Kidney (tissue), 14 donors: ENCODE results near the gene DIPK1A. TPM values are rescaled to one million over a fixed set of nuclear protein-coding genes. Genes with fewer than 3 reads are reported as not detected.

Source experiments
- DNase-seq, 5 donors: peaks; one replicate each; pipeline ENCODE4 v3.0.0-alpha.2; 2013 to 2020
- FAIRE-seq: peaks from 2 replicates; lab custom pipeline; 2012; peaks lifted over from hg19 to GRCh38; lab: Jason Lieb, UNC
- H3K27ac ChIP-seq, 2 donors: one replicate each; pipeline ENCODE4 v1.7.0; 2013; ENCODE audit warnings: low read depth in 2 of 2, low read length in 2 of 2, inconsistent platforms in 1 of 2
- H3K27me3 ChIP-seq: one replicate; pipeline ENCODE4 v1.7.1; 2013; ENCODE audit warnings: low read length, inconsistent platforms; ENCODE audit not compliant: control insufficient read depth, insufficient read depth
- H3K36me3 ChIP-seq, 3 donors: one replicate each; pipeline versions ENCODE4 v1.7.0 to v1.7.1; 2013; ENCODE audit warnings: low read length in 3 of 3, control low read depth in 1 of 3, inconsistent platforms in 1 of 3; ENCODE audit not compliant: insufficient read depth in 3 of 3, control insufficient read depth in 2 of 3
- H3K4me1 ChIP-seq, 3 donors: one replicate each; pipeline versions ENCODE4 v1.7.0 to v1.7.1; 2013; ENCODE audit warnings: low read length in 3 of 3, inconsistent platforms in 1 of 3, low read depth in 1 of 3; ENCODE audit not compliant: control insufficient read depth in 2 of 3, insufficient read depth in 2 of 3
- H3K4me3 ChIP-seq, 3 donors: one replicate each; pipeline versions ENCODE4 v1.7.0 to v1.8.1; 2013; ENCODE audit warnings: low read length in 3 of 3, control low read depth in 1 of 3, inconsistent platforms in 1 of 3
- H3K9ac ChIP-seq, 3 donors: one replicate each; pipeline versions ENCODE4 v1.7.0 to v1.7.1; 2013; ENCODE audit warnings: low read length in 3 of 3, control low read depth in 1 of 3, inconsistent platforms in 1 of 3
- H3K9me3 ChIP-seq, 3 donors: one replicate each; pipeline versions ENCODE4 v1.7.0 to v1.7.1; 2013; ENCODE audit warnings: low read length in 3 of 3, control low read depth in 1 of 3, inconsistent platforms in 1 of 3; ENCODE audit not compliant: control insufficient read depth in 2 of 3, insufficient read depth in 1 of 3
- CTCF ChIP-seq: IDR thresholded peaks from 3 replicates; pipeline ENCODE4 v1.5.1; 2012; ENCODE audit warnings: mild to moderate bottlenecking, moderate library complexity, borderline replicate concordance; ENCODE audit not compliant: insufficient read depth; ENCODE audit errors: extremely low read depth
- intact Hi-C: fragments of 100-400 bp; cut with DNase I; formaldehyde crosslinking; loops from one replicate; pipeline ENCODE4 v1.11.1; 2022
- polyA plus RNA-seq: library from polyadenylated mRNA; stranded (reverse); fragments of 350-450 nt; fragmentation: Illumina TruSeq; extraction: RNeasy Lipid Tissue Mini Kit (QIAGEN cat#74804); gene quantifications from one replicate; pipeline ENCODE4 v1.2.3, GENCODE V29; 2014; ENCODE audit warnings: low read depth, low replicate concordance; ENCODE audit not compliant: insufficient read depth
- total RNA-seq: library from RNA; stranded (reverse); fragmentation: NEBNext Ultra II Directional; extraction: Animal tissue kit (Norgen Biotek cat#: 25700); gene quantifications from one replicate; pipeline ENCODE4 v1.2.1, GENCODE V29; 2021
- donor health status: control.
- donor health status: control.
- donor health status: control.
- donor health status: control.
- donor health status: control.
- donor health status: DM: yes; HTN: yes; CAD: no.
- donor health status: Normal renal cell carcinoma (clear cell type).

DIPK1A gene
- total and polyA plus RNA-seq, 2 donors from 2014 or later, result 4.0 to 6.1 TPM

DNA sequence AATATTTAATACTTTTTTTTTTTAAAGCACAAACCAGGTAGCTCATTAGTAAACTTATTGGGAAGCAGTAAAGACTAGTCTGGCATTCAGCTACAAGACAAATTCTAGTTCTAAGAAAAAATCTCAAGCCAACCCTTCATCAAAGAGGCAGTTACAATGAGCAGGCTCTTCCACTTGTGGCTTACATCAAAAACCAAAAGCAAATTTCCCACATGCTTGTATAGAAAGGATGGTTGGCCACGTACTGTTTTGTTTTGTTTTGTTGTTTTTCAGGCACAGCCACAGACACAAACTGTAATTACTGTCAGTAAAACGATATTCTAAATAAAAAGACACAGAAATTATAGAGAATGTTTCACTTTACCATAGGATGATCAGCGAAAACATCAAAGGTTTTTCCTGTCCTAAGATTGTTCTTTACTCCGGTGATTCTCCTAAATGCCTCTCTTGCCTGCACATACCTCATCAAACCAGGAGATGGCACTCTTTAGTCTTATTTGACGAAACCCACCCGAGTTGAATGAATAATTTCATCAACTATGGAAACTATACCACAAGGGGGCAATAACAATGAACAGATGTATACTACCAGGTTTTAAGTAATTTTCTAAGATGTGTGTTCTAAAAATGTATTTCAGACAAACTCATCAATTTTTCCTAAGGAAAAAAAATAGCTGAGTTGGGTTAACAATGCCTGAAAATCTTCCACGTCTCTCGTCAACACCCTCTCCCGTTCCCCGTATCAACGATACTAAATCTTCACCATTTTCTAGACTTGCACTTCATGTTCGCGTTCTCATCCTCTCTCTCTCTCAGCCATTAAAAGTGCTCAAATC, 102.5 kb downstream of the DIPK1A start:
- Histone ChIP-seq H3K4me3 (peak overlapping the region; percentile 32 to 67 (median 52)), H3K27ac (no peak overlapping the region), H3K4me1 (peaks cover 0 to 3% (median 0%) of the 10 kb centered on the region in 3 donors), H3K27me3 (no peaks in the 10 kb centered on the region), H3K9ac (no peak overlapping the region), H3K9me3 (no peaks in the 10 kb centered on the region), H3K36me3 (no peaks in the 10 kb centered on the region)
- DNase-seq (peak in 4 of 5 donors; percentile 53 to 92 (median 74)), FAIRE-seq (peak; percentile 99)
- peak; percentile 97 for TF ChIP-seq CTCF
- intact Hi-C loops, result no loop called here

- intact Hi-C loops, result no loop called here
- DNase-seq, result no peak
- Histone ChIP-seq H3K9me3 (no peaks in the 10 kb centered on the region), H3K36me3 (no peaks in the 10 kb centered on the region), H3K27ac (no peak overlapping the region), H3K27me3 (no peaks in the 10 kb centered on the region), H3K4me1 (peaks cover 0 to 3% (median 0%) of the 10 kb centered on the region in 3 donors), H3K4me3 (no peak overlapping the region), H3K9ac (no peak overlapping the region)
- no peak for TF ChIP-seq CTCF
- no peak for FAIRE-seq
Measured at GRCh38 chr1:92857817-92858216, 103.4 kb downstream of the DIPK1A start.

DNA sequence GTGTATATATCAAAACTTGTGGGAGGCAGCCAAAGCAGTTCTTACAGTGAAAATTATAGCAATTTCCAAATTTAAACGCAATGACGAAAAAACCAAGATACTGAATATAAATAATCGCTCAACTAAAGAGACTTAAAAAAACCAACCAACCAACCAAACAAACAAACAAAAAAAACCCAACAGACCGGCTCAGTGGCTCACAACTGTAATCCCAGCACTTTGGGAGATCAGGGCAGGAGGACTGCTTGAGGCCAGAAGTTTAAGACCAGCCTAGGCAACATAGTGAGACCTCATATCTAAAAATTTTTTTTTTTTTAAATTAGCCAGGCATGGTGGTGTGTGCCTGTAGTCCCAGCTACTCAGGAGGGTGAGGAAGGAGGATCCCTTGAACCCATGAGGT, 106.0 kb downstream of the DIPK1A start:
- intact Hi-C loops, result no loop called here
- H3K4me1 ChIP-seq, result peaks cover 0 to 3% (median 0%) of the 10 kb centered on the region in 3 donors
- no peaks in the 10 kb centered on the region for H3K27me3 ChIP-seq
- no peak overlapping the region for H3K27ac ChIP-seq
- no peaks in the 10 kb centered on the region for H3K9me3 ChIP-seq
- H3K9ac ChIP-seq, result no peak overlapping the region
- H3K36me3 ChIP-seq, result no peaks in the 10 kb centered on the region
- TF ChIP-seq CTCF, result no peak
- DNase-seq (no peak), FAIRE-seq (no peak)
- no peak overlapping the region for H3K4me3 ChIP-seq
